Measurements from ENCODE around the gene SMIM24. TPM values are rescaled to one million over a fixed set of nuclear protein-coding genes. Genes with fewer than 3 reads are reported as not detected.
"Not testable (repeated sequence)": the region's sequence is repeated elsewhere in the genome, so short reads cannot be mapped to it uniquely, and the experiment has no call there.

The SMIM24 gene
- total and polyA plus RNA-seq, 2 experiments from 2014 or later, result 0.22 to 0.63 TPM

DNA sequence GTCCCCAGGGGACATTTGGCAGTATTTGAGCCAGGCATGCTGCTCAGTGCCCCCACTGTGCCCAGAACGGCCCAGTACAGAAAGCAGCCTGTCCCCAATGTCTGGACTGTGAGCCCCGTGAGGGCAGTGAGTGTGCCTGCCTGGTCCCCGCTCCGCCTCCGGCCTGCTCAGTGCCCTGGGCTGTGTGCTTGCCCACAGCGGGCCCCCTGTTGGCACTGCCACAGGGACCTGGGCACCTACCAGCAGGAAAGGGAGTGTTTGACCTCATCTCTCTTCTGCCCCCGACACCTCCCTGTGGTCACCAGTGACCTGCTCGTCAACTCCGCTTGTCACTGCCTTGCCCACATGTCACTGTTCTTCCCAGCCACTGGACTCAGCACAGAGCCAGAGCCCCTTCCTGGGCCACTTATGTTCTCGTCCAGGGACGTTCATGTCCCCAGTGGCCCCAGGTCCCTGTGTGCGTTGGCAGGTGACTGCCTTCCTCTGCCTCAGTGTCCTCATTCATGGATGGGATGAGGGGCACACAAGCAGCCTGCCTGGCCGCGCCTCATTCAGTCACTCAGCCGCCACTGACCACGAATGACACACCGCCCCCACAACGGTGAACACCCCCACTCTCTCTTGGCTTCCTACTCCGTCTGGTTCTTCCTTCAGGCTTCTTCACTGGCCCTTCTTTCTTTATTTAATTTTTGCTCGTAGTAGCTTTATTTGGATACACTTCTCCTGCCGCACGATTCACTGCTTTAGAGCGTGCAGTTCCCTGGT is 28.6 kb upstream of the SMIM24 start:
- Histone ChIP-seq H3K36me3 (no peaks in the 10 kb centered on the region), H3K27ac (no peak overlapping the region), H3K4me1 (ENCODE audit: low read depth) (no peaks in the 10 kb centered on the region), H3K27me3 (no peaks in the 10 kb centered on the region), H3K4me3 (no peak overlapping the region), H3K9me3 (ENCODE audit: low read depth) (no peaks in the 10 kb centered on the region)
- TF ChIP-seq, protein P1, sequence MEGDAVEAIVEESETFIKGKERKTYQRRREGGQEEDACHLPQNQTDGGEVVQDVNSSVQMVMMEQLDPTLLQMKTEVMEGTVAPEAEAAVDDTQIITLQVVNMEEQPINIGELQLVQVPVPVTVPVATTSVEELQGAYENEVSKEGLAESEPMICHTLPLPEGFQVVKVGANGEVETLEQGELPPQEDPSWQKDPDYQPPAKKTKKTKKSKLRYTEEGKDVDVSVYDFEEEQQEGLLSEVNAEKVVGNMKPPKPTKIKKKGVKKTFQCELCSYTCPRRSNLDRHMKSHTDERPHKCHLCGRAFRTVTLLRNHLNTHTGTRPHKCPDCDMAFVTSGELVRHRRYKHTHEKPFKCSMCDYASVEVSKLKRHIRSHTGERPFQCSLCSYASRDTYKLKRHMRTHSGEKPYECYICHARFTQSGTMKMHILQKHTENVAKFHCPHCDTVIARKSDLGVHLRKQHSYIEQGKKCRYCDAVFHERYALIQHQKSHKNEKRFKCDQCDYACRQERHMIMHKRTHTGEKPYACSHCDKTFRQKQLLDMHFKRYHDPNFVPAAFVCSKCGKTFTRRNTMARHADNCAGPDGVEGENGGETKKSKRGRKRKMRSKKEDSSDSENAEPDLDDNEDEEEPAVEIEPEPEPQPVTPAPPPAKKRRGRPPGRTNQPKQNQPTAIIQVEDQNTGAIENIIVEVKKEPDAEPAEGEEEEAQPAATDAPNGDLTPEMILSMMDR (IDR thresholded peaks at IDR 0.05; ENCODE audit: low read depth, low read length), result no peak
- no peak for DNase-seq (ENCODE audit: low read depth in 1 of 2, low spot score in 1 of 2)

DNA sequence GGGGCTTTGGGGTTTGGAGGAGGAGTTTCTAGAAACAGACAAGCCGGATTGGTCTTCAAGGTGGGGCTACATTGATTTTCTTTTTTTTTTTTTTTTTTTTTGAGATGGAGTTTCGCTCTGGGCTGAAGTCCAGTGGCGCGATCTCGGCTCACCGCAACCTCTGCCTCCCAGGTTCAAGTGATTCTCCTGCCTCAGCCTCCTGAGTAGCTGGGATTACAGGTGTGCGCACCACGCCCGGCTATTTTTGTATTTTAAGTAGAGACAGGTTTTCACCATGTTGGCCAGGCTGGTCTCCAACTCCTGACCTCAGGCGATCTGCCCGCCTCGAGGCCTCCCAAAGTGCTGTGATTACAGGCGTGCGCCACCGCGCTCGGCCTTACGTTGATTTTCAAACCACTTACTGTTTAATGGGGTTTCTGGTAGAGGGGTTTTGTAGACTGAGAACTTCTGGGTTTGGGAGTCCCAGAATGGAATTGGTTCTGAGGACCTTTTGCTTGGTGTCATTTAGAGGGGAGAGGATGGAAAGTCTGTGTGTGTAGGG is 27.9 kb upstream of the SMIM24 start:
- H3K27ac ChIP-seq, H3K4me3 ChIP-seq: not testable (repeated sequence)

DNA sequence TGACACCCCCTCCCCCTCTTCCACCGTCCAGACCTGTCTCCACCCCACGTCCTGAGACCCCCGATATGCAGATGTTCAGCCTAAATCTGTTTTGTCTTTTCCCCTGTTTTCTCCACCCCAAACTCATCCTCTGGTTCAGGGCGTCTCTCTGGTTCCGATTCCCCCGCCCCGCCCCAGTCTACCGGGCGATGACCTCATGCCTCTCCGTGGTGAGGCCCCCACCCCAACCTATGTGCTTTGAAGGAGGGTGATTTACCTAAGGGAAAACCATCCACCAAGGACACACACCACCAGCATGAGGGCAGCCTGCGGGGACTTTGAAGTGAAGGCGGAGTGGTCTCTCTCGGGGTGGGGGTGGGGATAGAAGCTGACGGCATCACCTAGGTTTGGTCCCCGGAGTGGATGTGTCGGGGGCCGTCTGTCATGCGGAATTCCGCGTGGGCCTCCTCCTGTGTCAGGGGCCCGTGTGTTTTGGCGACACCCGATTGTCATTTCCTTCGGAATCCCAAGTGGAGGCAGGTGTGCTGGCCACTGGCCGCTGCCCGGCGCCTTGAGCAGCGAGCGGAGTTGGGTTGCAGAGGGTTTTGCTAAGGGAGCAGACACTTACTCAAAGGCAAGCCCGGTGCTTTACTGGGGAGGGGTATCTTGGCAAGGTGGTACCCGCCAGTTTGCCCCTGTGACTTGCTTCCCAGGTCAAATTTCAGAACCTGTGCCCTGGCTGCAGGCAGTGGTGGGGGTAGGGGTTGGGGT is 27.2 kb upstream of the SMIM24 start:
- Histone ChIP-seq H3K4me3 (peak overlapping the region; percentile 98), H3K9me3 (ENCODE audit: low read depth) (no peaks in the 10 kb centered on the region), H3K36me3 (no peaks in the 10 kb centered on the region), H3K27me3 (no peaks in the 10 kb centered on the region), H3K4me1 (ENCODE audit: low read depth) (no peaks in the 10 kb centered on the region), H3K27ac (no peak overlapping the region)
- peak in 1 of 2 donors; percentile 28 for DNase-seq (ENCODE audit: low read depth in 1 of 2, low spot score in 1 of 2)
- TF ChIP-seq, protein P1 (IDR thresholded peaks at IDR 0.05; ENCODE audit: low read depth, low read length), result no peak

More for the DNA sequence above, 27.9 kb upstream of the SMIM24 start:
- not testable (repeated sequence) for H3K36me3 ChIP-seq; H3K9me3 ChIP-seq (ENCODE audit: low read depth); H3K4me1 ChIP-seq (ENCODE audit: low read depth); DNase-seq (ENCODE audit: low read depth in 1 of 2, low spot score in 1 of 2); H3K27me3 ChIP-seq

DNA sequence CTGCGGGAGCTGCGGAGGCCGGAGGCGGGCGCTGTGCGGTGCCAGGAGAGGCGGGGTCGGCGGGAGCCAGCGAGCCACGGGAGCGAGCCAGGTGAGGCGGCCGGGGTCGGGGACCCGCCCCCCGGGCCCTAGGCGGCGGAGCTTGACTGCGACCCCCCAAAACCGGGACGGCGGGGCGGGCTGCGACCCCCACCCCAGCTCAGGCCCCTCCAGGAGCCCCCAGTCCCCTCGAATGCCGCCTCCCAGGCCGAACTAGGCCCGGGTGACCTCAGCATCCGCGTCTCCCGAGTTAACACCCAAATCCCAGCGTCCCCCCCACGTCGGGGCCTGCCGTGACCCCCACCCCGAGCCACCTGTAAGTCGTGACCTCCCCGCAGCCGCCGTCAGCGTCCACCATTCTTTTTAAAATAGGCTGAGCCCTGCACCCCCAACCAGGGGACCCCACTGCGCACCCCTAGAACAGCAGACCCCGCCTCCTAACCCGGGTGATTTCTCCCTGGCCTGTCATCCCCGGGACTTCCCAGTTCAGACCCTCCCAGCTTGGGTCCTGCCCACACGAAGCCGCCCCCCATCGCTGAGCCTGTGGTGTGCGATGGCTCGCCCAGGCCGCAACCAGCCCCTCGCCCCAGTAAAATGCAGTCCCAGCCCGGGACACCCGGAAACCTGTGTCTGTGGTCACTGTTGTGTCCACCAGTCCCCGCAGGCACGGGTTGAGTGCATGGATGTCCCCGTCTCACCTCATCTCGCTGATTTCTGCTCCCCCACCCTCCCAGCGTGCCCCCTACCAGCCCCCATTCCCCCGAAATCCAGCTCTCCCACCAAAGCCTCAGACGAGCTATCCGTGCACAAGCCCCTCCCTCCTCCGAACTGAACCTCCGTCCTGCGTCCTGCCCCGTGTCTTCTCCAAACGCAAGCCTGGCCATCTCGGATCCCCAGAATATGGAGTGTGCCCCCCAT is 26.3 kb upstream of the SMIM24 start:
- TF ChIP-seq, protein P1 (IDR thresholded peaks at IDR 0.05; ENCODE audit: low read depth, low read length), result no peak
- H3K4me3 ChIP-seq, result peak overlapping the region; percentile 98
- no peaks in the 10 kb centered on the region for H3K27me3 ChIP-seq
- no peaks in the 10 kb centered on the region for H3K36me3 ChIP-seq
- H3K9me3 ChIP-seq (ENCODE audit: low read depth), result no peaks in the 10 kb centered on the region
- no peaks in the 10 kb centered on the region for H3K4me1 ChIP-seq (ENCODE audit: low read depth)
- peak in 1 of 2 donors; percentile 43 for DNase-seq (ENCODE audit: low read depth in 1 of 2, low spot score in 1 of 2)
- H3K27ac ChIP-seq, result peak overlapping the region; percentile 81

DNA sequence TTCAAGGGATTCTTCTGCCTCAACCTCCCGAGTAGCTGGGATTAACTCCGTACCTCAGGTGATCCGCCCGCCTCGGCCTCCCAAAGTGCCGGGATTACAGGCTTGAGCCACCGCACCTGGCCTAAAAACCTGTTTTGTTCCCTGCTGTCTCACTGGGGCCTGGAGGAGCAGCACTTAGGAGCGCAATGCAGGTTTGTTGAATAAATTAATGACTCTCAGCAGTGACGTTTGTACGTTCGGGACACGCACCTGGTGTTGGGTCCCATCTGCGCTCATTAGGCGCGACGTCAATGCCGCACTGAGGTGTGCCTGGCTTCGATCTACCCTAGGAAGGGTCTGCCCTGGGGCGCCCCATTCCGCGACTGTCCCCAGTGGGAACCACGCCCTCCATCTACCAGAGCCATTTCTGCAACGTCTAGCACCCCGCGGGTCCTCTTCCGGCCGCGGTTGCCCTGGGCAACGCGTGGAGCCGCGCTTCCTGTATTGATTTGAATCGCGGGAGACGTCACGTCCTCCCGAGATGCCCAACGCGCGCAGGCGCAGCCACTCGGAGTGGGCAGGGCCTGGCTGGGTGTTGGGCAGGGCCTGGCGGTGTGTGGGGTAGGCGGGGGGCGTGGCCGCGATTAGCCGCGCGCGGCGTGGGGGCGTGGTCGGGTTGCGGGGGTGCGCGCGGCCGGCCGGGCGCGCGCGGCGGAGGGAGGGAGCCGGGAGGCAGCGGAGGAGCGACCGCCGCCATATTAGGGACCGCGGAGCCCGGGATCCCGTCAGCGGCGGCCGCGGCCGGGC is 25.5 kb upstream of the SMIM24 start, which contains the start of gene FZR1:
Gene FZR1 (plus strand): TSS at position 714 of the 786 bp plus-strand sequence. CDS start 16,679 bp downstream, outside the sequence.
- no peaks in the 10 kb centered on the region for H3K9me3 ChIP-seq (ENCODE audit: low read depth)
- no peaks in the 10 kb centered on the region for H3K36me3 ChIP-seq
- no peaks in the 10 kb centered on the region for H3K27me3 ChIP-seq
- peak; percentile 99 for DNase-seq (ENCODE audit: low read depth in 1 of 2, low spot score in 1 of 2)
- no peaks in the 10 kb centered on the region for H3K4me1 ChIP-seq (ENCODE audit: low read depth)
- TF ChIP-seq, protein P1 (IDR thresholded peaks at IDR 0.05; ENCODE audit: low read depth, low read length), result no peak
- H3K4me3 ChIP-seq, result peak within 1 kb of the TSS; percentile 98
- peak within 1 kb of the TSS; percentile 81 for H3K27ac ChIP-seq
